ENCODE results near the gene NDRG4.

Gene NDRG4, protein sequence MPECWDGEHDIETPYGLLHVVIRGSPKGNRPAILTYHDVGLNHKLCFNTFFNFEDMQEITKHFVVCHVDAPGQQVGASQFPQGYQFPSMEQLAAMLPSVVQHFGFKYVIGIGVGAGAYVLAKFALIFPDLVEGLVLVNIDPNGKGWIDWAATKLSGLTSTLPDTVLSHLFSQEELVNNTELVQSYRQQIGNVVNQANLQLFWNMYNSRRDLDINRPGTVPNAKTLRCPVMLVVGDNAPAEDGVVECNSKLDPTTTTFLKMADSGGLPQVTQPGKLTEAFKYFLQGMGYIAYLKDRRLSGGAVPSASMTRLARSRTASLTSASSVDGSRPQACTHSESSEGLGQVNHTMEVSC

DNA sequence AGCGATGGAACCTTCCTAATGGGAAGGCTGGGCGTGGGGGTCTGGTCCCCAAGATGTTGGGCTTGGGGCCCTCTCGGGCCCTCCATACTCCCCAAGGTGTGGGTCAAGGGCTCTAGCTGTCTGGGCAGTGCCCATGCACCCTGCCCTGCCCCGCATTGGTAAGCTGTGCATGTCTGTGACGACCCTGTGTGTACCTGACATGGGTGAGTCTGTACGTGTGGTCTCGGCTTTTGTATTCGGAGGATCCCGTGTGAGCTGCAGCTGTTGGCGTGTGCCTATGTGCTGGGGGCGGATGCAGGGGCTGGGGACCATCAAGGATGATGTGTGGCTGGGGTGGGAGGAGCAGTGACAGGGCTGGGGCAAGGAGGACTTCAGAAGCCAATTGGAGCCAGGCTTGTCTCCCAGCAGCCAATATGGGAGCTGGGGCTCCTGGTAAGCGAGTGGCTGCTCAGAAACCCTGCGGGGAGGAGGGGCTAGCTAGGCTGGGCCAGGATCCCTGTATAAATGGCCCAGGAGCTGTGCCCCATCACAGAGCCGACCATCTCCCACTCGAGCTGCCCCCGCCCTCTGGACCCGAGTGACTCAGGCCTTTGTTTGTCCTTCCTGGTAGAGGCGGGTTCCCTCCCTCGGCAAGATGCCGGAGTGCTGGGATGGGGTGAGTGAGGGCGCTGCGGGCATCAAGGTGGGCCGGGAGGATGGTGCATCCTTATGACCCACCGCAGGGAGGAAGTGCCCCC, at the start of gene NDRG4:
TSS of gene NDRG4 (plus strand) at position 529 of the 737 bp plus-strand sequence. CDS start at position 635, 106 bp downstream.
- no peak for DNase-seq (ENCODE audit: low read depth in 3 of 3, low spot score in 1 of 3)

- DNase-seq (ENCODE audit: low read depth in 3 of 3, low spot score in 1 of 3): no peak
These were observed 49.4 kb upstream of the NDRG4 start for GRCh38 chr16:58450590-58450989.

DNA sequence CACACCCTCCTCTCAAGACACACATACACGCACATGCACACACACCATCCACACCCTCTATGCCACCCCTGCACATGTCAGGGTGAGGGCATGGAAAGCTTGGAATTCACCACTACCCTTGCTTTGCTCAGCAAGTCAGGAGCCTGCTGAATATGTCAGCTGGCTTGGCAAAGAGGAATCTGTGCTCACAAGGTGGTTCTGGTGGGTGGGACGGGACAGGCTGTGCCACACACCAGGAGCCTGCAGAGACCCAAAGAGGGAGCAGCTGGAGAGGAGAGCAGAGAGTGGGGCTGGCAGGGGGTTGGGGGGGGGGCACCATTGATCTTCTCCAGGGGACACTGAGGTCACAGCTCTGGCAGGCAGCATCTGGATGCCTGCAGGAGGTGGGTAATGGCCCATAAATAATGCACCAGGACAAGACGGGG, 48.7 kb upstream of the NDRG4 start:
- no peak for DNase-seq (ENCODE audit: low read depth in 3 of 3, low spot score in 1 of 3)

DNA sequence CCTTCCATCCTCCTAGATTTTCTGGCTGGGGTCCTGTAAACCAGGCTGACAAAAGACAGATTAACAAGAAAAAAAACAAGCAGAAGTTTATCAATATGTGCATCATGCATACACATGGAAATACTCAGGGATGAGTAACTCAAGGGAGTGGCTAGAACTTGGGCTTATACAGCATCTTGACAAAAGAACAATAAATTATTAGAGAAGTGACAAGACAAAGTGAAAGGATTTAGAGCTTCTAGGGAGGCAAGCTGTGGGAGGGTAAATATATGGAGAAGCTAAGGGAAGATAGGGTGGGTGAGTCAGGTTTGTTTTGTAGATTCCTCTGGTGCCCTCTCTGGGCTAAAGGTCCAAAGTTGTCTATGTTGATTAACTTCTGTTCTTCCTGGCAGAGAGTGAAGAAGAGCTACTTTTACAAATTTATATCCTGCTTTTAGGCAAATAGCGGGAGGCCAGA, 48.0 kb upstream of the NDRG4 start:
- DNase-seq (ENCODE audit: low read depth in 3 of 3, low spot score in 1 of 3): no peak

DNA sequence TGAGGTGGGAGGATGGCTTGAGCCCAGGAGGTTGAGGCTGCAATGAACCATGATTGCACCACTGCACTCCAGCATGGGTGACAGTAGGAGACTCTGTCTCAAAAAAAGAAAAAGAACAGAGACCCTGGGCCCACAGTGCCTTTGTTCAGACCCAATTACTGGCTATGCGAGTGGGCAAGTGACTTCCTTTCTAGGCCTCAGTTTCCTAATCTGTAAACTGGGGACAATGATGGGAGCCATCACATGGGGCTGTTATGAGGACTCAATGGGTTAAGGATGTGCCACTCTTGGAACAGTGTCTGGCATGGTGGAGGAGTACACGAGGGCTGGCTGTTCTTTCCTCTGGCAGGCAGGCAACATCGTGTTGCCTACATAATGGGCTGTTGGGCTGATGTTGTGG, 47.3 kb upstream of the NDRG4 start:
- no peak for DNase-seq (ENCODE audit: low read depth in 3 of 3, low spot score in 1 of 3)

GRCh38 chr16:58454178-58454577, 45.8 kb upstream of the NDRG4 start:
- DNase-seq (ENCODE audit: low read depth in 3 of 3, low spot score in 1 of 3): no peak

- no peak for DNase-seq (ENCODE audit: low read depth in 3 of 3, low spot score in 1 of 3)
These were observed 45.1 kb upstream of the NDRG4 start for GRCh38 chr16:58454856-58455255.

DNA sequence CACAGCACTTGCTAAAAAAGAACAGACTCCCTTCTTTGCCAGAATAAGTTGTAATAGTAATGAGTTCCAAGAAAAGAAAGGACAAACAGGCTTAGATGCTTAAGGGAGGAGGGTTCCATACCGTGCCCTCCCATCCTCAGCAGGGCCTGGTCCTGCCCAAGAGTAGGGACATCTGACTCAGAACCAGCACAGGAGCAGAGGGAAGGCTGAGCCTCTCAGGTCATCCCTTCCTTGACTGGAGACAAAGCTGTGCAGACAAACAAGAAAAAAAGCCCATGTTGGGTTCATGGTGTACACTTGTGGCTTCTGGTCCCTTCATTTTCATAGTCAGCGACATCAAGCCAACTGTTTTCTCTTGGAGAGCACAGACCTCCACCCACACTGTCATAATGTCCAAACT, 44.2 kb upstream of the NDRG4 start:
- no peak for DNase-seq (ENCODE audit: low read depth in 3 of 3, low spot score in 1 of 3)

- DNase-seq (ENCODE audit: low read depth in 3 of 3, low spot score in 1 of 3): no peak
These were observed 43.8 kb upstream of the NDRG4 start for GRCh38 chr16:58456193-58456592.

- no peak for DNase-seq (ENCODE audit: low read depth in 3 of 3, low spot score in 1 of 3)
These were observed 41.2 kb upstream of the NDRG4 start for GRCh38 chr16:58458606-58459343.

DNA sequence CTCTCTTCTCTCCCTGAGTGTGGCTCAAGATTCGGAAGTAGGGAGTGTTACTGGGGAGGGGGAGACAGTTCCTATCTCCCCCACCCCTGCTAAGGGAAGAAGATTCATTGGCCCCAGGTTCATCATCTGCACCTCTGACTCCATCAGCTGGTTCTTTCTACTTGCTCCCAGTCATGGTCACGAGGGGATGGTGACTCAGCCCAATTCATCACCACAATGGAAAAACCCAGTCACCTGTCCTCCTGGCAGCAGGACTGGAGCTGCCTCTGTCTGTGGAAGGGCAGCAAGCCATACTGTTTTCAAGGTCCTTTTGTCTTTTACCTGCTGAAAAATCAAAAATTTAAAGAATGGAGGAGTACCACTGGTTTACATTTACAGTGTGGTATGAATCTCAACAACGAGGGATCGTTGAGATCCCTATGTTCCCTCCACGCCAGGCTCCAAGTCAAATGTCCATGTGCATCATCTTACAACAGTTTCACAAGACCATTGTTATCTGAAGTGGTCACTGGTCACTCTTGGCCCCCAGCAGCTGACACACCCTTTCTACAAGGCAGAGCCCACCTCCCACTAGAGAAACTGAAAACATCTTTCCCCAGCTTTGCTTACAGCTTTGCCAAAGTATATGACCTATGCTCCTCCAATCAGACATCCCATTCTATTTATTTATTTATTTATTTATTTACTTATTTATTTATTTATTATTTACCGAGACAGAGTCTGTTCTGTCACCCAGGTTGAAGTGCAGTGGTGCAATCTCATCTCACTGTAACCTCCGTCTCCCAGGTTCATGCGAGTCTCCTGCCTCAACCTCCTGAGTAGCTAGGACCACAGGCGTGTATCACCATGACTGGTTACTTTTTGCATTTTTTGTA, 40.4 kb upstream of the NDRG4 start:
- no peak for DNase-seq (ENCODE audit: low read depth in 3 of 3, low spot score in 1 of 3)

DNA sequence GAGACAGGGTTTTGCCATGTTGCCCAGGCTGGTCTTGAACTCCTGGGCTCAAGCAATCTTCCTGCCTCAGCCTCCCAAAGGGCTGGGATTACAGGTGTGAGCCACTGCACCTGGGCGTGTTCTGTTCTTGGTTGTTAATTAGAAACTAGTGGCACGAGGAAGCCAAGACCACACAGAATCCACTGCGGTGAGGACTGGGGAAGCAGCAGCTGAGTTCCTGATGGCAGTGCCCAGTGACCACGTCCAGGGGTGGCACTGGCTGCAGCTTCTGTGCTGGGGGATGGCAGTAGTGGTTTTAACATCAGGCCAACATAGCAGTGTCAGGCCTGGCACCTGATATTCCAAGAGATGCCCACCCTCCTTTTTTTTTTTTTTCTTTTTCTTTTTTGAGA, 39.7 kb upstream of the NDRG4 start:
- DNase-seq (ENCODE audit: low read depth in 3 of 3, low spot score in 1 of 3): no peak

- DNase-seq (ENCODE audit: low read depth in 3 of 3, low spot score in 1 of 3): no peak
These were observed 38.9 kb upstream of the NDRG4 start for GRCh38 chr16:58461056-58461455.

DNA sequence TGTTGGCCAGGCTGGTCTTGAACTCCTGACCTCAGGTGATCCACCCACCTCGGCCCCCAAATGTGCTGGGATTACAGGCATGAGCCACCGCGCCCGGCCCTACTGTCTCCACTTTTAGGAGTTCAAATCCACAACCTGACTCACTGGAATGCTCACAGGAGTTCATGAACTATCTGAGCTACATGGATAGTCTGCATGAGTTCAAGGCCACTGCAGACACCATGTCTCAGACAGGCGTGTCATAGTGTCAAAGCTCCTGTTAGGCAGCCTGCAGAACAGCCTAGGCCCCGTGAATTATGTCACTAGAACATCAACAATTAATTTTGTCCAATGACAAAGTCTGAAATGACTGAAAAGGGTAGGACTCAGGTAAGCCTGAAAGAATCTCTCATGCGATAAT, 38.3 kb upstream of the NDRG4 start:
- no peak for DNase-seq (ENCODE audit: low read depth in 3 of 3, low spot score in 1 of 3)

GRCh38 chr16:58462089-58462488, 37.9 kb upstream of the NDRG4 start:
- DNase-seq (ENCODE audit: low read depth in 3 of 3, low spot score in 1 of 3): no peak

DNA sequence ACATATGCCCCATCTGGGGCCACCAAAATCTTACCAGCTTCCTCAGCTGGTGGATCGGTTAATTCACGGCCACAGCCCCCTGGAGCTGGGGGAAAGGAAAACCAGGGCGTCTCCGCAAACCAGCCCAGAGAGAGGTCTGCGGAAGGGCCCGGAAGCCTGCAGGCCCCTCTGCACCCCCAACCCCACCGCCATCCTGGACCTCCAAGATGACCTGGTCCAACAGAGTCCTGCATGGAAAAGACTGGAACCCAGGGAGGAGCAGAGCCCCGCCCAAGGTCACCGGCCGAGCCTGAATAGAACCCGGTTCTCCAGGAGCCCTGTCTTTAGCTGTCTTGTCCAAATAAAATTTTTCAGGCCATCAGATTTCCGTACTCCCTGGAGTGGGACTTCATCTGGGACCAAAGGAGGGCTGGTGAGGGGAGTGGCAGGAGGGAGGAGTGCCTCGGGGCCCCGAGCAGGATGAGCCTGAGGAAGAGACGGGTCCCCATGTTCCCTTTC, 37.4 kb upstream of the NDRG4 start:
- no peak for DNase-seq (ENCODE audit: low read depth in 3 of 3, low spot score in 1 of 3)

DNA sequence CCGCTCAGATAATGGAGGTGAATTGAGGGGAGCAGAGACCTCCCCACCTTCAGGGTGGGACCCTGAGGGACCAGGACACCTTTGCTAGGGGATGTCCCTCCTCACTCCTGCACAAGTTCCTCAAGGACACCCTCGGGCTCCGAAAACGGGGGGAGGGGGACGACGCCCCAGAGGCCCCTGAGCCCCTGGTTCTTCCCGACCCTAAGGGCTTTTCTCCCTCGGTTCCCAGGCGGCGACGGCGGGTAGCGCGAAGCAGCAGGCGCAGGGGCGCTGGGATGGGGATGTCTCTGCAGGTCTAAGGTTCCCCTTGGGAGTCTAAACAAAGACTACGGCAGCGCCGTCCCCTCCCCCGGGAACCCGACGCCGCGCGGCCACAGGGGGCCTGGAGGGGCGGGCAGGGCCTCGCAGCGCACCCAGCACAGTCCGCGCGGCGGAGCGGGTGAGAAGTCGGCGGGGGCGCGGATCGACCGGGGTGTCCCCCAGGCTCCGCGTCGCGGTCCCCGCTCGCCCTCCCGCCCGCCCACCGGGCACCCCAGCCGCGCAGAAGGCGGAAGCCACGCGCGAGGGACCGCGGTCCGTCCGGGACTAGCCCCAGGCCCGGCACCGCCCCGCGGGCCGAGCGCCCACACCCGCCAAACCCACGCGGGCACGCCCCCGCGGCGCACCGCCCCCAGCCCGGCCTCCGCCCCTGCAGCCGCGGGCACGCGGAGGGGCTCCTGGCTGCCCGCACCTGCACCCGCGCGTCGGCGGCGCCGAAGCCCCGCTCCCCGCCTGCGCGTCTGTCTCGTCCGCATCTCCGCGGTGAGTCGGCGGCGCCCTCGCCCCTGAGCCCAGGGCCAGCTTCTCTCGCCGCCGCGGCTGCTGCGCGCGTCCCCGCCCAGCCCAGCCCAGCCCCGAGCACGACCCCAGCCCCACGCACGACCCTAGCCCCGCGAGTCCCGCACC, 36.7 kb upstream of the NDRG4 start:
- DNase-seq (ENCODE audit: low read depth in 3 of 3, low spot score in 1 of 3): no peak

DNA sequence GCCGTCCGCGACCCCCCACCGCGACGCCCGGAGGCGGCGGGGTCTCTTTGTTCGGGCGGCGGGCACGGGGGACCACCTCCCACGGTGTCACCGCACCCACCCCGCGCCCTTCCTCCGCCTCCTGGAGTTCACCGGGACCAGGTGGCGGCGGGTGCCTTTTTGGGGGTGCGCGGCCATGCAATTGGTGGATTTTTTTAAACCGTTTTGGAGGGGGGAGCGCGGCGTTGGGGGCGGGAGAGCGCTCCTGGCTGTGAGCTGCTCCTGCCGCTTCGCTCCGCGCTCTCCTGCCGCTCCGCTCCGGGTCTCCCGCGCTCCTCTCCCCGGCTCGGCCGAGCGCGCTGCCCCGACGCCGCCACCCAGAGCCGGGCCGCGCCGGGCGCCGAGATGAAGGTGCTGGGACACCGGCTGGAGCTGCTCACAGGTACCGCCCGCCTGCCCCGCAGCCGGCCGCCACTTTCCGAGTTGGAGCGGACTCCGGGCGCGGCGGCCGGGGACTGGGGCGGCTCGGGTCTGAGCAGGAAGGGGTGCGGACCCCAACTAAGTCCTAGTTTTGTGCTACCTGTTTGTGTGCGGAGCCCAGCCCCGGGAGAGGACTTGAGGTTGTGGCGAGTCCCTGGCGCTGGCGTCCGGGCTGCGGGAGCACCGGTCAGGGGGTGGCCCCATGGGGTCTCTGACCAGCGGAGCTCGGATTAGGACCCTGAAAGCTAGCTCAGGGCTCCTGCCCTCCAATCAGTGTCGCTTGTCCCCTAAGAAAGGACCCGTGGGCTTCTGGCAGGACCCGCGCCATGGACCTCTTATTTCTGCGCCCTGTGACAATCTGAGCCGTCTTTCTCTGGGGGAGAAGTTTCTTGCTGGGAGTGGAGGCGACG, 35.7 kb upstream of the NDRG4 start:
- DNase-seq (ENCODE audit: low read depth in 3 of 3, low spot score in 1 of 3): no peak

All from stimulated activated CD4-positive, alpha-beta T cell treated with anti-CD3 and anti-CD28 coated beads, TNF-alpha, amount 100 ng/mL, for 1 hour (primary cell).